ENCODE data around the gene ATF5. TPM values are rescaled to one million over a fixed set of nuclear protein-coding genes. Genes with fewer than 3 reads are reported as not detected.

The ATF5 gene
- total RNA-seq (10 to 100 TPM in 3 of 5 donors, 1 to 10 TPM in 2; 8.5 to 18.9 (median 11.2) TPM), total RNA-seq (3.0 to 25.6 (median 12.3) reads per million in 29 experiments)
- total RNA-seq (2013) = 3.7 TPM

GRCh38 chr19:49929121-49929610, at the start of gene ATF5, which contains the start of gene NUP62:
TSS of gene ATF5 (plus strand) at chr19:49929205. CDS start at chr19:49930851, 1,646 bp downstream.
TSS of gene NUP62 (minus strand) at chr19:49929504. CDS start at chr19:49909807, 19,697 bp downstream.
- under 1% methylated on average over 41 of the region's 48 CpGs for WGBS (ENCODE audit: insufficient coverage)
- Histone ChIP-seq H3K4me1 (ENCODE audit: control insufficient read depth in 1 of 2, extremely low read depth in 1 of 2, insufficient read depth in 2 of 2, low read length in 2 of 2) (peaks cover 30 to 78% of the 10 kb centered on the region in 2 experiments), H3K4me3 (ENCODE audit: control insufficient read depth in 1 of 2, extremely low read depth in 1 of 2, low read length in 1 of 2) (peak within 1 kb of the TSS; percentile 81 to 90), H3K9me3 (no peaks in the 10 kb centered on the region), H3K27me3 (replicated peaks in 1 of 2; ENCODE audit: control insufficient read depth in 2 of 2, extremely low read depth in 1 of 2, insufficient read depth in 2 of 2, low read length in 1 of 2) (no peaks in the 10 kb centered on the region), H3K27ac (ENCODE audit: low read length) (peak within 1 kb of the TSS; percentile 95), H3K36me3 (ENCODE audit: control insufficient read depth in 2 of 2, extremely low read depth in 1 of 2, insufficient read depth in 1 of 2, low read length in 1 of 2) (peaks cover 12 to 22% of the 10 kb centered on the region in 2 donors)
- H3K27ac Mint-ChIP-seq = peak within 1 kb of the TSS; percentile 97 to 98
- peaks cover 60 to 74% (median 65%) of the 10 kb centered on the region in 3 donors for H3K4me1 Mint-ChIP-seq
- H3K4me3 Mint-ChIP-seq = peak within 1 kb of the TSS; percentile 96 to 99 (median 99)
- ChIA-PET CTCF (interaction anchor here (0.6 to 0.8 kb wide), 2 partner anchors 24 to 56 kb away, joined by 3 to 8 read pairs; no protein-coding TSS in a partner anchor), POLR2A (interaction anchor here (0.7 to 1.4 kb wide), 4 partner anchors 32 to 429 kb away, joined by 3 to 9 read pairs (median 5); partner anchors contain the start of genes IL4I1 (in 1 of the 2) and RRAS (in 1 of the 2))
- ATAC-seq (replicated peaks in 1 of 4) (peak; percentile 45 to 64 (median 53)), DNase-seq (peak; percentile 79 to 94 (median 88))
- no peaks in the 10 kb centered on the region for H3K27me3 Mint-ChIP-seq
- no peaks in the 10 kb centered on the region for H3K9me3 Mint-ChIP-seq
- peaks cover 11% of the 10 kb centered on the region for H3K36me3 Mint-ChIP-seq

- CTCF ChIA-PET = no interaction called here
- Mint-ChIP-seq H3K36me3 (peaks cover 28% of the 10 kb centered on the region), H3K27ac (no peak overlapping the region)
Observed at GRCh38 chr19:49879243-49879963, 49.6 kb upstream of the ATF5 start.

GRCh38 chr19:49880162-49880869, 48.7 kb upstream of the ATF5 start:
- DNase-seq (no peak), ATAC-seq (replicated peaks in 1 of 4) (no peak)
- ChIA-PET POLR2A (interaction anchor here in 1 of 2 donors (0.7 kb wide), 1 partner anchor 170 kb away, joined by 10 read pairs; no protein-coding TSS in a partner anchor), CTCF (no interaction called here)
- Histone ChIP-seq H3K27ac (ENCODE audit: low read length) (no peak overlapping the region), H3K9me3 (no peaks in the 10 kb centered on the region), H3K4me3 (ENCODE audit: control insufficient read depth in 1 of 2, extremely low read depth in 1 of 2, low read length in 1 of 2) (no peak overlapping the region), H3K27me3 (replicated peaks in 1 of 2; ENCODE audit: control insufficient read depth in 2 of 2, extremely low read depth in 1 of 2, insufficient read depth in 2 of 2, low read length in 1 of 2) (no peaks in the 10 kb centered on the region), H3K4me1 (ENCODE audit: control insufficient read depth in 1 of 2, extremely low read depth in 1 of 2, insufficient read depth in 2 of 2, low read length in 2 of 2) (peaks cover 10 to 26% of the 10 kb centered on the region in 2 experiments), H3K36me3 (ENCODE audit: control insufficient read depth in 2 of 2, extremely low read depth in 1 of 2, insufficient read depth in 1 of 2, low read length in 1 of 2) (peaks cover 28 to 57% of the 10 kb centered on the region in 2 donors)
- no peak overlapping the region for H3K27ac Mint-ChIP-seq
- H3K36me3 Mint-ChIP-seq = peaks cover 35% of the 10 kb centered on the region
- 87% methylated on average over 7 of the region's 10 CpGs for WGBS (ENCODE audit: insufficient coverage)
- no peak overlapping the region for H3K4me3 Mint-ChIP-seq
- H3K27me3 Mint-ChIP-seq = no peaks in the 10 kb centered on the region
- peaks cover 23 to 26% (median 25%) of the 10 kb centered on the region in 3 donors for H3K4me1 Mint-ChIP-seq
- no peaks in the 10 kb centered on the region for H3K9me3 Mint-ChIP-seq

More at GRCh38 chr19:49879243-49879963, 49.6 kb upstream of the ATF5 start:
- H3K4me3 ChIP-seq (ENCODE audit: control insufficient read depth in 1 of 2, extremely low read depth in 1 of 2, low read length in 1 of 2) = no peak overlapping the region
- H3K36me3 ChIP-seq (ENCODE audit: control insufficient read depth in 2 of 2, extremely low read depth in 1 of 2, insufficient read depth in 1 of 2, low read length in 1 of 2) = peaks cover 22 to 51% of the 10 kb centered on the region in 2 donors
- POLR2A ChIA-PET = interaction anchor here in 1 of 2 donors (0.6 to 0.7 kb wide), 2 partner anchors 48 to 171 kb away, joined by 3 to 10 read pairs; no protein-coding TSS in a partner anchor
- no peaks in the 10 kb centered on the region for H3K27me3 Mint-ChIP-seq
- H3K4me1 ChIP-seq (ENCODE audit: control insufficient read depth in 1 of 2, extremely low read depth in 1 of 2, insufficient read depth in 2 of 2, low read length in 2 of 2) = peaks cover 10 to 29% of the 10 kb centered on the region in 2 experiments
- peak overlapping the region in 2 of 3 donors; percentile 21 to 54 for H3K4me3 Mint-ChIP-seq
- no peak overlapping the region for H3K27ac ChIP-seq (ENCODE audit: low read length)
- H3K27me3 ChIP-seq (replicated peaks in 1 of 2; ENCODE audit: control insufficient read depth in 2 of 2, extremely low read depth in 1 of 2, insufficient read depth in 2 of 2, low read length in 1 of 2) = no peaks in the 10 kb centered on the region
- peaks cover 24 to 31% (median 28%) of the 10 kb centered on the region in 3 donors for H3K4me1 Mint-ChIP-seq
- H3K9me3 ChIP-seq = no peaks in the 10 kb centered on the region
- ATAC-seq (replicated peaks in 1 of 4) = no peak
- DNase-seq = no peak
- H3K9me3 Mint-ChIP-seq = no peaks in the 10 kb centered on the region
- WGBS (ENCODE audit: insufficient coverage) = 92% methylated on average over 3 of the region's 12 CpGs

- no peaks in the 10 kb centered on the region for H3K9me3 ChIP-seq
- H3K27ac Mint-ChIP-seq = no peak overlapping the region
- H3K27ac ChIP-seq (ENCODE audit: low read length) = no peak overlapping the region
- ATAC-seq (replicated peaks in 1 of 4) (no peak), DNase-seq (no peak)
- H3K9me3 Mint-ChIP-seq = no peaks in the 10 kb centered on the region
- H3K27me3 Mint-ChIP-seq = no peaks in the 10 kb centered on the region
- 98% methylated on average over 12 of the region's 17 CpGs for WGBS (ENCODE audit: insufficient coverage)
- peaks cover 15 to 20% (median 18%) of the 10 kb centered on the region in 3 donors for H3K4me1 Mint-ChIP-seq
- H3K27me3 ChIP-seq (replicated peaks in 1 of 2; ENCODE audit: control insufficient read depth in 2 of 2, extremely low read depth in 1 of 2, insufficient read depth in 2 of 2, low read length in 1 of 2) = no peaks in the 10 kb centered on the region
- POLR2A ChIA-PET = no interaction called here
- no peak overlapping the region for H3K4me3 ChIP-seq (ENCODE audit: control insufficient read depth in 1 of 2, extremely low read depth in 1 of 2, low read length in 1 of 2)
- no peak overlapping the region for H3K4me3 Mint-ChIP-seq
- peaks cover 38% of the 10 kb centered on the region for H3K36me3 Mint-ChIP-seq
- H3K4me1 ChIP-seq (ENCODE audit: control insufficient read depth in 1 of 2, extremely low read depth in 1 of 2, insufficient read depth in 2 of 2, low read length in 2 of 2) = peaks cover 6 to 18% of the 10 kb centered on the region in 2 experiments
- CTCF ChIA-PET = interaction anchor here (0.5 to 0.6 kb wide), 2 partner anchors 71 to 354 kb away, joined by 3 read pairs; partner anchors contain the start of gene RCN3 (in 1 of the 2)
- H3K36me3 ChIP-seq (ENCODE audit: control insufficient read depth in 2 of 2, extremely low read depth in 1 of 2, insufficient read depth in 1 of 2, low read length in 1 of 2) = peaks cover 28 to 57% of the 10 kb centered on the region in 2 donors
Observed at GRCh38 chr19:49881186-49881585, 47.8 kb upstream of the ATF5 start.

- Mint-ChIP-seq H3K4me3 (no peak overlapping the region), H3K27me3 (no peaks in the 10 kb centered on the region), H3K9me3 (no peaks in the 10 kb centered on the region), H3K4me1 (peaks cover 15 to 22% (median 18%) of the 10 kb centered on the region in 3 donors), H3K36me3 (peaks cover 42% of the 10 kb centered on the region), H3K27ac (no peak overlapping the region)
- no peak for ATAC-seq (replicated peaks in 1 of 4)
- no peak for DNase-seq
- H3K9me3 ChIP-seq = no peaks in the 10 kb centered on the region
- H3K27ac ChIP-seq (ENCODE audit: low read length) = no peak overlapping the region
- H3K36me3 ChIP-seq (ENCODE audit: control insufficient read depth in 2 of 2, extremely low read depth in 1 of 2, insufficient read depth in 1 of 2, low read length in 1 of 2) = peaks cover 28 to 57% of the 10 kb centered on the region in 2 donors
- WGBS (ENCODE audit: insufficient coverage) = 95% methylated on average over 25 of the region's 31 CpGs
- CTCF ChIA-PET = interaction anchor here (0.5 to 0.6 kb wide), 2 partner anchors 71 to 354 kb away, joined by 3 read pairs; partner anchors contain the start of gene RCN3 (in 1 of the 2)
- POLR2A ChIA-PET = no interaction called here
- H3K4me3 ChIP-seq (ENCODE audit: control insufficient read depth in 1 of 2, extremely low read depth in 1 of 2, low read length in 1 of 2) = no peak overlapping the region
- H3K27me3 ChIP-seq (replicated peaks in 1 of 2; ENCODE audit: control insufficient read depth in 2 of 2, extremely low read depth in 1 of 2, insufficient read depth in 2 of 2, low read length in 1 of 2) = no peaks in the 10 kb centered on the region
- H3K4me1 ChIP-seq (ENCODE audit: control insufficient read depth in 1 of 2, extremely low read depth in 1 of 2, insufficient read depth in 2 of 2, low read length in 2 of 2) = peaks cover 6 to 18% of the 10 kb centered on the region in 2 experiments
Observed at GRCh38 chr19:49881672-49882394, 47.2 kb upstream of the ATF5 start.
